ENCODE results near the gene UTS2.

UTS2 gene, protein sequence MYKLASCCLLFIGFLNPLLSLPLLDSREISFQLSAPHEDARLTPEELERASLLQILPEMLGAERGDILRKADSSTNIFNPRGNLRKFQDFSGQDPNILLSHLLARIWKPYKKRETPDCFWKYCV

GRCh38 chr1:7852804-7853683, at the start of gene UTS2:
Gene UTS2 (minus strand): TSS chr1:7853065. CDS start chr1:7853003, 62 bp downstream.
- DNase-seq (ENCODE audit: low read depth in 2 of 2), result no peak

- DNase-seq (ENCODE audit: low read depth in 2 of 2), result no peak
These were observed 46.9 kb upstream of the UTS2 start for GRCh38 chr1:7899741-7900140.

GRCh38 chr1:7898962-7899361, 46.1 kb upstream of the UTS2 start:
- DNase-seq (ENCODE audit: low read depth in 2 of 2), result no peak

GRCh38 chr1:7896994-7897393, 44.1 kb upstream of the UTS2 start:
- DNase-seq (ENCODE audit: low read depth in 2 of 2), result no peak

DNA sequence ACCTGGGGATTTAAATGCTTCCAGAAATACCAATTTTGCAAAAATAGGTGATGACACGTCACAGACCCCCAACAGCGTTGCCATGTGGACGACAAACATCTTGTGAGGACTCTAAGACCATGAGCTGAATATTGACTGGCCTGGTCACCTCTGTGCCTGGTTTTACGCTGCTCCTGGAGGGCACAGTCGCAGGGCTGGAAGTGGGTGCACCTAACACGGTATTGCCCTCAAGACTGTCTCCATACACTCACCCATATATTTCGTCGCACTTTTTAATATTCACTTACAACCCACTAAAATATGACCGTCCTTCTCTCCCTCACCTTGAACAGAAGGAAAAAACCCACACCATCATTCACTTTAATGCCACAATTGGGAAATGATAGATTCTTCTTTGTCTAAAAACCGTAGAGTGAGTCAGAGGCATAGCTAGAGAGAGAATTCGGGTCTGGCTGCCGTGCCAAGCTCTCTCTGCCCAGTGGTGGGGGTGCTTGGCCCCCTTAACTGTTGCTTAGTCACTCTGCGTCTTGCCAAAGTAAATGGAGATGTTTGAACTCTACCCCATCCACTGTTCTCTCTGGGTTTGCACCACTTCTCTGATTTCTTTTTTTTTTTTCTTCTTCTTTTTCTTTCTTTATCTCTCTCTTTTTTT, 40.8 kb upstream of the UTS2 start:
- DNase-seq (ENCODE audit: low read depth in 2 of 2), result no peak

DNA sequence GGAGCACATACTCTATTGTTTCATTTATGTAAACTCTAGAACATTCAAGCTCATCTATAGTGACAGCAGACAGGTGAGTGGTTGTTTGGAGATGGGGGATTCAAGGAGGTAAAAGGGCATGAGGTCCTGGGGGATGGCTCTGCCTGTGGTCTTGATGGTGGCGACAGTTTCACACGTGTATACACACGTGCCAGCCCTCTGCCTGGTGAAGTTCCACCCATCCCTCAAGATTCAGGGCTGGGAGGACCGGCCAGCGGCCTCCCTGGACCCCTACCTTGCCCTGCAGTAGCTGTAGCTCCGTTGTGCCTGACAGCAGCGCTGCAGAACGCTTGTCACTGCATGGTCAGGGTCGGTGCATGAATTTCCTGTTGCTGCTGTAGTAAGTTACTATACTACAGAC, 38.9 kb upstream of the UTS2 start:
- DNase-seq (ENCODE audit: low read depth in 2 of 2), result no peak

GRCh38 chr1:7890853-7891252, 38.0 kb upstream of the UTS2 start:
- DNase-seq (ENCODE audit: low read depth in 2 of 2), result no peak

DNA sequence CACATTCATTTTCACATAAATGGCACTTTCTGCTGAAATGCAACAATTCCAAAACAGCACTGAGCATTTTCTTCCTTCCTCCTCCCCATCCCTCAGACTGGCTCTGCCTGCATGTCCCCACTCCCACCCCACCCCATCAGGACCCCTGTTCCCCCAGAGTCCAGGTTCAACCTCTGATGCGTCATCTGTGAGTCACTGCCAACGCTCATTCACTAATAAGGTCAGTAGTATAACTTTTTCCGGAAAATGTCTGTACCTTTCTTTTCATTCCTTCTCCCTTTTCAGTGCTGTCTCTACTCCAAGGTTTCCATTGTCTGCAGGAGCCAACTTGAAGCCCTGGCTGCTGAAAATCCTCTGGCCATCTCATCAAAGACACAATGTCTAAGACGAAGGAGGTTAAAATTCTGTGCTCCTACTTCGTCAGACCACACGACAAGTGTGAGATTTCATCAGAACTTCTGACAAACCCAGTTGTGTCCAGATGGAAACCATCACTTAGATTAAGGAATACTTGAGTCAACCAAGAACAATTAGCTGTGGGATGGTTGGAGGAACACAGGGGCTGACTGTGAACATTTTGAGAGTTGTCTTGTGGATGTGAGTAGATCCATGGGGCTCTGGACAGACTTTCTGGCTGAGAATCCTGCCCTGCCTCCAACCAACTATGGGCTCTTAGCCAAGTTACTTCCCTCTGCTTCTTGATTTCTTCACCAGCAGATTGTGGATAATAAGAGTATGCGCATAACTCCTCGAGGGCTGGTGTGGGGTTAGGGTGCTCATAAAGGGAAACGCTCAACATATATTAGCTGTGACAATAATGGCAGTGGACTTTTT, 35.6 kb upstream of the UTS2 start:
- DNase-seq (ENCODE audit: low read depth in 2 of 2), result no peak

- DNase-seq (ENCODE audit: low read depth in 2 of 2), result no peak
These were observed 33.5 kb upstream of the UTS2 start for GRCh38 chr1:7886405-7886745.

DNA sequence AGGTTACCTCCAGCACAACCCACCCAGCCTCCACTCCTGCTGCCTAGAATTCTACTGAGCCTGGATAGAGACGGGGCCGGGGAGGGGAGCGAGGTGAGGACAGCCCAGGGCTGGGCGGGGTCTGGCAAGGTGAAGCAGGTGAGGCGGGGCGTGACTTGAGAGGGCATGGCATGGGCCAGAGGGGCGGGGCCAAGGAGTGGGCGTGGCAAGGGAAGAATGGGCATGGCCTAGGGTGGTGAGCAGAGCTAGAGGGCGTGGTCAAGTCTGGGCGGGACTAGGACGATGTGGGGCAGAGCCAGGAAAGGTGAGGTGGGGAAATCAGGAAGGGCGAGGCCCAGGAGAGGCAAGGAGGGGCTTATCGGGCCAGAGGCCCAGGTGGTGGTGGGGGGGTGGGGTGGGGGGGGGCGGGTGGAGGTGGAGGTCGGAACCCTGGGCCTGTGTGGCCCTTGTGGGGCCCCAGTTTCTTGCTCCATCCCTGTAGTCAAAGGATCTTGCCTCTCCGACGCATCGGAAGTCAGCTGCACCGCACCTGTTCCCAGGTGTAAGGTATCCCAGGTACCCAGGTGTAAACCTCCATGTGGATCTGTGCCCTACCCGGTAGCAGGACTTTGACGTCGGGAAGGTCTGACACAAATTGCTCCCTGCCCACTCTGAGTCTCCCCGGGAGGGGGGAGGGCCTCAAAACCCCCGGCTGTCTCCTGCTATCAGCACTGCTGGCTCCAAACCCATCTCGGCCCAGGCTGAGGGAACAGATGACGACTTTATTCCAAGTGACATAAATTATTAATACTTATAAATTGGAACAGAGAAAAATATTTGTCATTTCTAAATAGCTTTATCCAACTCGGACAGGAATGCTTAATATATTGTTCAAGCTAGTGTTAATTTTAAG, 32.9 kb upstream of the UTS2 start:
- DNase-seq (ENCODE audit: low read depth in 2 of 2), result no peak

DNA sequence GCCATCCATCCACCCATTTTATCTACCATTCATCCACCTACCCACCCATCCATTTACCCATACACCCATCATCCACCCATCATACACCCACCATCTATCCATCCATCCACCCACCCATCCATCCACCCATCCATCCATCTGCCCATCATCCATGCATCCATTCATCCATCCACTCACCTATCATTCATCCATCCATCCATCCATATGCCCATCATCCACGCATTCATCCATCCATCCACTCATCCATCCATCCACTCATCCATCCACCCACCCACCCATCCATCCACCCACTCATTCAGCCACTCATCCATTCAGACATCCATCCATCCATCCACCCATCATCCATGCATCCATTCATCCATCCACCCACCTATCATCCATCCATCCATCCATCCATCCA, 31.9 kb upstream of the UTS2 start:
- DNase-seq (ENCODE audit: low read depth in 2 of 2), result no peak

GRCh38 chr1:7879228-7879627, 26.4 kb upstream of the UTS2 start:
- no peak for DNase-seq (ENCODE audit: low read depth in 2 of 2)

DNA sequence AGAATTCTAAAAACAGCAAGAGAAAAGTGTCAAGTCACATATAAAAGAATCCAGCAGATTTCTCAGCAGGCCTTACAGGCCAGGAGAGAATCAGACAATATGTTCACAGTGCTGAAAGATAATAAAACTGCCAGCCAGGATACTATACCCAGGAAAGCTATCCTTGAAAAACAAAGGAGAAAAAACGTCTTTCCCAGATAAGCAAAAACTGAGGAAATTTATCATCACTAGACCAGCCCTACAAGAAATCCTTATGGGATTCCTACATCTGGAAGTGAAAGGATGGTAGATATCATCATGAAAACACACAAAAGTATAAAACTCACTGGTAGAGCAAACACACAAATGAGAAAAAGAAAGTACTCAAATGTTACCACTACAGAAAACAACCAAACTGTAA, 25.2 kb upstream of the UTS2 start:
- DNase-seq (ENCODE audit: low read depth in 2 of 2), result no peak

GRCh38 chr1:7873801-7874795, 21.2 kb upstream of the UTS2 start:
- DNase-seq (ENCODE audit: low read depth in 2 of 2), result no peak

- no peak for DNase-seq (ENCODE audit: low read depth in 2 of 2)
These were observed 18.3 kb upstream of the UTS2 start for GRCh38 chr1:7871136-7871535.

- no peak for DNase-seq (ENCODE audit: low read depth in 2 of 2)
These were observed 16.5 kb upstream of the UTS2 start for GRCh38 chr1:7869136-7869920.

DNA sequence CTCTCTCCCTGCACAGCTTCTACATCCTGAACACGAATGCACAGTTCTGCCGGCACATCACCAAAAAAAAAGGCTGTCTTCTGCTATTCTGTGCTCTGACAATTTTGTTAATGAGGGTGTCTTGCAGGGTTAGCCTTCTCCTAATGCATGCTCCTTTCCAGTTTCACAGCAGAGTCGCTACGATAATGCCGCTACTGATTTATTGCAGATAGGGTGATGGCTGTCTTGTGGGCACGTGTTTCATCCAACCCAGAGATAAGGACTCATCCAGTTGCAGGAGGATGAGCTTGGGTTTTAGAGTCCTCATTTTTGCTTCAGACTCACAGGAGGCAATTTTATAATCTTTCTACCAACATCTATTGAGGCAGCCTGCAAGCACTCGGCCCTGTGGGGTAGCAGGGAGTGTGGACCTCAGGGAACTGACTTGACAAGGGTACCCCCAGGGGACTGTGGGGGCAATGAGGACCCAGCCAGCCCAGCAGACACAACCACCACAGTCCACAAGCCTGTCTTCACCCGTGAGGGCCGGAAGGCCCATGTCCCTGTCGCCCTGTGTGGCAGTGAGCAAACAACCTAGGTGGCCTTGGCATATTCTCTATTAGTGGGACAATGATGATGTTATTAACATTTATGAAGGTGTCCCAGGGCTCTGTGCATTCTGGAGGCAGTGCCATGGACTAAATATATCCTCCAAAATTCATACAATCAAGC, 15.4 kb upstream of the UTS2 start:
- no peak for DNase-seq (ENCODE audit: low read depth in 2 of 2)

- DNase-seq (ENCODE audit: low read depth in 2 of 2), result no peak
These were observed 13.1 kb upstream of the UTS2 start for GRCh38 chr1:7865978-7866377.
